Effector memory CD8-positive, alpha-beta T cell (primary cell): Measurements from ENCODE around the gene CCDC126.
"Not testable (repeated sequence)": the region's sequence is repeated elsewhere in the genome, so short reads cannot be mapped to it uniquely, and the experiment has no call there.

Experiments used
- ATAC-seq: fragments of 150-1000 bp; cut with Tn5 transposase; replicated peaks from 2 replicates; pipeline ENCODE4 v1.10.0; 2021; ENCODE audit warnings: mild to moderate bottlenecking, moderate library complexity
- DNase-seq, 3 experiments: peaks; one replicate each; pipeline ENCODE4 v3.0.0; 2021
- H3K27ac Mint-ChIP-seq, 2 donors: one replicate each; pipeline ENCODE4 v1.8.0; 2022; ENCODE audit warnings: mild to moderate bottlenecking in 2 of 2, mixed read lengths in 2 of 2, moderate library complexity in 2 of 2
- H3K27me3 Mint-ChIP-seq, 2 donors: one replicate each; pipeline ENCODE4 v1.8.0; 2022; ENCODE audit warnings: mixed read lengths in 2 of 2
- H3K36me3 Mint-ChIP-seq: one replicate; pipeline ENCODE4 v1.8.0; 2022; ENCODE audit warnings: mild to moderate bottlenecking, moderate library complexity, mixed read lengths; ENCODE audit not compliant: insufficient read depth
- H3K4me1 Mint-ChIP-seq, 2 donors: one replicate each; pipeline ENCODE4 v1.8.0; 2022; ENCODE audit warnings: low read depth in 2 of 2, mixed read lengths in 2 of 2
- H3K4me3 Mint-ChIP-seq, 2 donors: one replicate each; pipeline ENCODE4 v1.8.0; 2022; ENCODE audit warnings: mild to moderate bottlenecking in 2 of 2, mixed read lengths in 2 of 2, moderate library complexity in 2 of 2
- H3K9me3 Mint-ChIP-seq, 2 donors: one replicate each; pipeline ENCODE4 v1.8.0; 2022; ENCODE audit warnings: mixed read lengths in 2 of 2

Gene CCDC126

DNA sequence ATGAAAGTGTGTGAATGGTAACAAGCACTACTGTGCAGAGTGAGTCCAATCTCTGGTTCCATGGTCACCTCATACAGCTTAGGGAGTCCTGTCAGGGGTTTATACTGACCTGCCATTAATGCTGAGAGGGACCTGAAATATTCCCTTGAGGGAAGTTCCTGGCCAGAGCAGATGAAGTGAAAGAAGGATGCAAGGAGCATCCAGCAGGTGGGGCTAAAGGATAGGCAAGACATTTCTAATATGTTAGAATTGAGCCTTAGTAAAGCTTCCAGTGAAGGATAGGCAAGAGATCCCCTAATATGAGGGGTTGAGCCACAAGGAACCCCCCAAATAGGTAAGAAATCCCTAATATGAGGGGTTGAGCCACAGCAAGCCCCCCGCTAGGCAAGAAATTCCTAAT lies 57.3 kb downstream of the CCDC126 start:
- no peak overlapping the region for H3K4me3 Mint-ChIP-seq
- H3K27ac Mint-ChIP-seq = no peak overlapping the region
- ATAC-seq = no peak
- peaks cover 8% of the 10 kb centered on the region in 2 donors for H3K27me3 Mint-ChIP-seq
- no peaks in the 10 kb centered on the region for H3K4me1 Mint-ChIP-seq
- no peak for DNase-seq
- H3K36me3 Mint-ChIP-seq = no peaks in the 10 kb centered on the region
- peaks cover 10 to 35% of the 10 kb centered on the region in 2 donors for H3K9me3 Mint-ChIP-seq

DNA sequence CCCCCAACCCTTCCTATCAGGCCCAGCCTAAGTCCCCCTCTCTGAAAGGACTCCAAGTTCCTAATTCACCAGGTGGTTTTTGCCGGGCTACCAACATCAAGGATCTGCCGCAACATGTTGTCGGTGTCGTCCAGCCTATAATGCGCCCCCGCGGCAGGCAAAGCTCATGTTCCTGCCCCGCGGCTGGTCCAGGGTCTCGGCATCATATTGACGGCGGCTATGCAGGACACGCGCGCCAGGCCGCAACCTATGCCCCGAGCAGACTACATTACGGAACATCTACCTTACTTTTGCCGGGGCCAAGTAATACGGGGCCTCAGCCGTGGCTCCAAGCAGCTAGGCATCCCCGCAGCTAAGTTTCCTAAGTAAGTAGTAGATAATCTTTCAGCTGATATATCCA lies 58.3 kb downstream of the CCDC126 start:
- DNase-seq = no peak
- Mint-ChIP-seq H3K27ac (no peak overlapping the region), H3K9me3 (peaks cover 10 to 35% of the 10 kb centered on the region in 2 donors), H3K4me1 (no peaks in the 10 kb centered on the region), H3K27me3 (peaks cover 8% of the 10 kb centered on the region in 2 donors), H3K36me3 (no peaks in the 10 kb centered on the region), H3K4me3 (no peak overlapping the region)
- ATAC-seq = no peak

DNA sequence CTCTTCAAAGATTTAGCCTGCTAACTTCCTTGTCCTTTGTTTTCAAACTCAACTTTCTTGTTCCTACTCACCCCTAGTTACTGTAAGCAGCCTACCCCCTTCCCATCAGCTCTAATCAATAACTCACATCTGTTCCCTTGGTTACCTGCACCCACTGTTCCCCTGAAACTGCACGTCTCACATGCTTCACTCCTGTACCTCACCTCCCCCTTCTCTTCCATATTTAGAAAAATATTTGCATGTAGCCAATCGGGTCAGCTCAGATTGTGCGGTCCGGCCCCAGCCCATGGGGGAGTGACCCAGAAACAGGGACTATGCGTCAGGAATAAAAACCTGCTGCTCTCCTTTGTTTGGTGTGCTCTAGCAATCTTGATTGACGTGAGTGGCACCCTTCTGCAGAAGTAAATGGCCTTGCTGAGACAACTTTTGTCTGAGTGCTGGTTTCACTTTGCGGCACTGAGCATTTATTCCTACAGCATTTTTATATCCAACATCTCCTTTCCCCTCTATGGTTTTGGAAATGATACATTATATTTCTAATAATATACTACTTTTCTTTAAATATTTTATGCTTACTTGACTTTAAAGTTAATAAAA lies 61.7 kb downstream of the CCDC126 start:
- Mint-ChIP-seq H3K27ac (no peak overlapping the region), H3K27me3 (peaks cover 8 to 17% of the 10 kb centered on the region in 2 donors), H3K9me3 (peaks cover 8 to 28% of the 10 kb centered on the region in 2 donors), H3K4me1 (no peaks in the 10 kb centered on the region), H3K4me3 (no peak overlapping the region), H3K36me3 (no peaks in the 10 kb centered on the region)
- DNase-seq (no peak), ATAC-seq (no peak)

DNA sequence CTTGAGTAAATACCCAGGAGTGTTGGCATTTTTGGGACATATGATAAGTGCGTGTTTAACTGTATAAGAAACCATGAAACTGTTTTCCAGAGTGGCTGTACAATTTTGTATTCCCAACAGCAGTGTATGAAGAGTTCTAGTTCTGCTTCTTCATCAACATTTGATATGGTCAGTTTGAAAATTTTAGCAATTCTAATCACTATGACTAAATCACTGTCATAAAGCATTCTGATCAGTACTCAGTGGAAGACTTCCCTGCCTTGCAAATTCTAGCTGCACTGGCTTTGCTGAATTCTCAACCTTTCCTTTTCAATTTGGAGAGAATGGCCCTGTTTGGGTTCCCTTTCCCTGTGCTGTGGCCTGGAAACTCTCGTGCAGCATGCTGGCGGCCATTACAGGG lies 64.2 kb downstream of the CCDC126 start:
- Mint-ChIP-seq H3K27me3 (peaks cover 8 to 17% of the 10 kb centered on the region in 2 donors), H3K9me3 (peaks cover 5 to 16% of the 10 kb centered on the region in 2 donors), H3K27ac (no peak overlapping the region), H3K4me1 (no peaks in the 10 kb centered on the region), H3K4me3 (no peak overlapping the region), H3K36me3 (no peaks in the 10 kb centered on the region)
- ATAC-seq (no peak), DNase-seq (no peak)

DNA sequence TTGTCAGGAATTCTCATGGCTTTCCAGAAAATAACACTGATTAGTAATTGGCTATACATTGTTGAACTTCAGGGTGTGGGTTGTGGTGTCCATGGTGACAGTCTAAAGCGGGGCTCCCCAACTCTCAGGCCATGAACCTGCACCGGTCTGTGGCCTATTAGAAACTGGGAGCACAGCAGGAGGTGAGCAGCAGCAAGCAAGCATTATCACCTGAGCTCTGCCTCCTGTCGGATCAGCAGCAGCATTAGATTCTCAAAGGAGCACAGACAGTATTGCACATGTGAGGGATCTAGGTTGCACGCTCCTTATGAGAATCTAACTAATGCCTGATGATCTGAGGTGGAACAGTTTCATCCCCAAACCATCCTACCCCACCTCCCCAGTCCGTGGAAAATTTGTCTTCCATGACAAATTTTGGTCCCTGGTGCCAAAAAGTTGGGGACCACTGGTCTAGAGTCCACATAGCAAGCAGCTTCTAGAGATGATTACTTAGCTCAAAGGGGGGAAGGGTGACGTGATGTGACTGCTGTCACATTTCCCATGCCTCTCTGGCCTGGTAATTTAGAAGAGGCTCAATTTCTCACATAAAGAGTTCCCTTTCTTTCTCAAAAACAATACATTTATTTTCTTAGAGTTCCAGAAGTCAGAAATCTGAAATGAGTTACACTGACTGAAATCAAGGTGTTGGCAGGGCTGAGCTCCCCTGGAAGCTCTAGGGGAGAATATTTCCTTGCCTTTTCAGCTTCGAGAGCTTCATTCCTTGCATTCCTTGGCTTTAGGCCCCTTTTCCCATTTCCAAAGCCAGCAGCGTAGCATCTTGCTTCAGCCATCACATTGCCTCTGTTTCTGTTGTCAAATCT lies 65.2 kb downstream of the CCDC126 start:
- Mint-ChIP-seq H3K27me3 (peaks cover 3 to 11% of the 10 kb centered on the region in 2 donors), H3K27ac (no peak overlapping the region), H3K4me3 (no peak overlapping the region), H3K4me1 (no peaks in the 10 kb centered on the region), H3K36me3 (no peaks in the 10 kb centered on the region), H3K9me3 (peaks cover 5 to 10% of the 10 kb centered on the region in 2 donors)
- no peak for DNase-seq
- ATAC-seq = no peak

DNA sequence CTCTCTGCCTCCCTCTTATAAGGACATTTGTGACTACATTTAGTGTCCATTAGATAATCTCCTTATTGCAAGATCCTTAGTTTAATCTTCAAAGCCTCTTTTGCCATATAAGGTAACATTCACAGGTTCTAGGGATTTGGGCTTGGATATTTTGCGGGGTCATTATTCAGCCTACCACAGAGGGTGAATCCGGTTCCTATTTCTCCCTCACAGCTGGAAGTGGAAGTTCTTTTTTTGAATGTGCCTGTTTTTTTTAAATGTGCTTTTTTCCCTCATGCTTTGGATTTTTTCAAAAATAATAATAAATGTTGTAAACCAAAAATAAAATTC lies 65.8 kb downstream of the CCDC126 start:
- ATAC-seq = no peak
- no peak overlapping the region for H3K4me3 Mint-ChIP-seq
- peaks cover 0 to 8% of the 10 kb centered on the region in 2 donors for H3K27me3 Mint-ChIP-seq

DNA sequence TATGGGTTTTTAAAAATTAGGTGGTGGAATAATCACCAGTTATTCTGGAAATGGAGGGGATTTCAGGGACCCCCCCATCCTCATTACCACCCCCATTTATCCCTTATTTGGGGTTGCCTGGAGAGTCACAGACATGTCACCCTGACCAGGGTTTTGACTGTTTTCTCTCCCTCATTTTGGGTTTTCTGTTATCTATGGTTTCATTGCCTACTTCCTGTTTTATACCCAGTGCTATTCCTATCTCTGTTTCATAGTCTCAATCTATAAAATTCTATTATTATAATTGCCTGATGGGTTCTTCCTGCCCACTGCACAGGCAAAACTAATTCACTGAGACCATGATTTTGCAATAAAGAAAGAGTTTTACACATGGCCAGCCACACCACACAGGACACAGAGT lies 66.9 kb downstream of the CCDC126 start:
- no peaks in the 10 kb centered on the region for H3K36me3 Mint-ChIP-seq
- no peaks in the 10 kb centered on the region for H3K4me1 Mint-ChIP-seq
- H3K4me3 Mint-ChIP-seq = no peak overlapping the region
- no peak overlapping the region for H3K27ac Mint-ChIP-seq
- ATAC-seq (no peak), DNase-seq (no peak)
- H3K9me3 Mint-ChIP-seq = peaks cover 1 to 2% of the 10 kb centered on the region in 2 donors
- peaks cover 0 to 8% of the 10 kb centered on the region in 2 donors for H3K27me3 Mint-ChIP-seq

More for the DNA sequence above, 65.8 kb downstream of the CCDC126 start:
- Mint-ChIP-seq H3K27ac (no peak overlapping the region), H3K9me3 (peaks cover 5 to 6% of the 10 kb centered on the region in 2 donors), H3K36me3 (no peaks in the 10 kb centered on the region), H3K4me1 (no peaks in the 10 kb centered on the region)
- DNase-seq = no peak

DNA sequence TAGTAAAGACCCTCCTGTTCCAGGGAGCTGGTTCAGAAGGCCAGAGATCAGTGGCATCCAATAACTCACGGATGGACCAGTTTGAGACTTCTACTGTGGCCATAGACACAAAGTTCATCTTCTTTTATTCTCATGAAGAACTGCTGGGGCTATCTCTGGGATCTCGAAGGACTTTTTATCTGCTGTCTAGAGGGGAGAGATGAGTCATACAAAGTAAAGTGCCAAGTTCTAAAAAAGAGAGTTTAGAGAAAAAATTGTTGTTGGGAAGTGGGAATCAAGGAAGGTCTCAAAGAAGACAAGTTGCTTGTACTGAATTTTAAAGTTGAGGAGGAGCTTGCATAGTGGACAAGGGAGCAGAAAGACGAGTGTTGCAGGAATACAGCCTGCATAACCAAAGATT lies 74.9 kb downstream of the CCDC126 start:
- DNase-seq (no peak), ATAC-seq (no peak)
- Mint-ChIP-seq H3K27ac (no peak overlapping the region), H3K27me3 (peaks cover 17 to 23% of the 10 kb centered on the region in 2 donors), H3K4me1 (no peaks in the 10 kb centered on the region), H3K4me3 (no peak overlapping the region), H3K9me3 (no peaks in the 10 kb centered on the region), H3K36me3 (no peaks in the 10 kb centered on the region)

DNA sequence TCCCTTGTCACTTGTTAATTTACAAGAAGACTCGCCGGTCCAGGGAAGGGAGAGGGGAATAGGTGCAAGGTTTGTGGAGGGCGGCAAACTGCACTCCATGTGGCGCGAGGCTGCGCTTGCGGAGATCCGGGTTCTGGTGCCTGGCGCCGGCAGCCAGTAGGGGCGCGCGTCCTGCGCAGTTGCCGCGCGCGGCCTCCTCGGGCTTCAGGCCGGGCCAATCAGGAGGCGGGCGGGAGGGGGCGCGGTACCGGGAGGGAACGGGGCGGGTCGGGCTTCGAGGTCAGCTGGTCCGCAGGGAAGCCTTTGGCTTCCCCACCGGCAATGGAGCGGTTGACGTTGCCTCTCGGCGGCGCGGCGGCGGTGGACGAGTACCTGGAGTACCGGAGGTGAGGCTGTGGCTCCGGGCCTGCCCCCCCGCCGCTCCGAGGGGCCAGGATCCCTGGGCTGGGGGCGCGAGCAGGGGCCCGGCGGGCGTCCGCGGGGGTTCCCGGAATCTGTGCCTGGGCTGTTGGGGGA lies 82.8 kb downstream of the CCDC126 start, which contains the start of gene FAM221A:
FAM221A (plus strand) TSS at position 302 of the 516 bp plus-strand sequence; CDS start at position 322, 20 bp downstream.
- Mint-ChIP-seq H3K27ac (peak within 1 kb of the TSS; percentile 58 to 78), H3K36me3 (no peaks in the 10 kb centered on the region)
- ATAC-seq = peak; percentile 95

DNA sequence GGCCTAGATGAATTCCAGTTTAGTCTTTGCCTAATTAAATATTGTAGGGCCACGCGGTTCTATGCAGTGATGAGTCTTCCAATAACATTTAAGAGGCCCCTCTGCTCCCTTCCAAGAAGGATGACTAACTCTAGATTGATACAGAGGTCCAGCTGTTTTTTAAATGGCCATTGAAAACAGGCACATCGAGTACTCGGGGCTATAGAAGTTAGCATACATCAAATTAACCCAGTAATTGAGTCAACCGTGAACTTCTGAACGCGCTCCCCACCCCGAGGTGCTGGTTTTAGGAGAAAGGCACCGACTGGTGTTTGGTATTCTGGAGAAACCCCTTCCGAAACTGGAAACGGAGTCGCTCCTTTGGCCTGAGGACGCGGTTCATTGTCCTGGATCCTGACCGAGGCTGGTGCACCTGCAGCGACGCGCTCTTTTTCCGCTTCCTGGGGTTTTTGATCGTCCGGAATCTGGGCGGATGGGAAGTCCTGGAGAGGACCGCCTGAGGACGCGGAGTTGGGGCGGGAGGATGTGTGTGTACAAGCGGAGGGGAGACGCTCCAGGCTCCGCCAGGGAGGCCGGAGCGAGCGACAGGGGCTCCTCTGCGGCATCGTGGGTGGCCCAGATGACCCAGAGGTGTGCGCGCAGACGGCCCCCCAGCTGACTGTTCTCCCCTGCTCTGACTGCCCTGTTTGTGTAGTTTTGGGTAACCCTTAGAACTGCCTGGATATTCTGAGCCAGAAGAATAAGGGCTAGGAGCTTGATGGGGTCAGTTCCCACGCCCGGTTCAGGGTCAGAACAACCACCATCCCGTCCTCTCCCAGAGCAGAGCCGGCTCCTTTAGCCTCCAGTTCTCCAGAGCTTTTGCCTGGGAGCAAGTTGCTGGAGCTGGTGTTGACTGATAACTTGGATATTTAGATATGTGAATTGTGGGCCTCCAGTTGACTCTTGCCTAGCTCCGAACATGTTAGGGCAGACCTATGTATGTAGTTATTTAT lies 83.5 kb downstream of the CCDC126 start:
- H3K4me1 Mint-ChIP-seq = peaks cover 8 to 10% of the 10 kb centered on the region in 2 donors
- peak overlapping the region; percentile 89 to 93 for H3K4me3 Mint-ChIP-seq
- H3K27ac Mint-ChIP-seq = peak overlapping the region; percentile 58 to 78
- no peaks in the 10 kb centered on the region for H3K36me3 Mint-ChIP-seq
- H3K27me3 Mint-ChIP-seq = no peaks in the 10 kb centered on the region
- ATAC-seq (peak; percentile 36), DNase-seq (peak; percentile 8 to 21 (median 19))
- no peaks in the 10 kb centered on the region for H3K9me3 Mint-ChIP-seq

More for the DNA sequence above, 82.8 kb downstream of the CCDC126 start, which contains the start of gene FAM221A:
- peaks cover 0 to 5% of the 10 kb centered on the region in 2 donors for H3K27me3 Mint-ChIP-seq
- peaks cover 8 to 10% of the 10 kb centered on the region in 2 donors for H3K4me1 Mint-ChIP-seq
- H3K4me3 Mint-ChIP-seq = peak within 1 kb of the TSS; percentile 89 to 93
- DNase-seq = peak; percentile 60 to 70 (median 67)
- no peaks in the 10 kb centered on the region for H3K9me3 Mint-ChIP-seq

DNA sequence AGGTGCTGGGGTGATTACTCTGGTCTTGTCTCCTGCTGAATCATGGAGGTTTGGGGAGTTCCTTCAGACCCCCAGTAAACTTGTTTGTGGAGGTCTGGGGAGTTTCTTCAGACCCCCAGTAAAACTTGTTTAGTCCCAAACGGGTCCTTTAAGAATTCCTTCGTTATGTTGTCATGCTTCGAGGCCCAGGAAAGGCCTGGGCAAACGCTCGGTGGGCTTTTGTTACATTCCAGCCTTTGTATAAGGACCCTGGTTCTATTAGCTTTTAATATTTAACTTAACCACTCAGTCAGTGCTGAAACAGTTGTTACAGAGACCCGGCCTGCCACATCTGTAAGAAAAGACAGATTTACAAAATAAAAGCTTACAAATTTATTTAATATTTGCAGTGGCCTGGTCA lies 86.9 kb downstream of the CCDC126 start:
- H3K27me3 Mint-ChIP-seq, H3K4me1 Mint-ChIP-seq, H3K9me3 Mint-ChIP-seq, DNase-seq, ATAC-seq, H3K36me3 Mint-ChIP-seq, H3K4me3 Mint-ChIP-seq, H3K27ac Mint-ChIP-seq: not testable (repeated sequence)

DNA sequence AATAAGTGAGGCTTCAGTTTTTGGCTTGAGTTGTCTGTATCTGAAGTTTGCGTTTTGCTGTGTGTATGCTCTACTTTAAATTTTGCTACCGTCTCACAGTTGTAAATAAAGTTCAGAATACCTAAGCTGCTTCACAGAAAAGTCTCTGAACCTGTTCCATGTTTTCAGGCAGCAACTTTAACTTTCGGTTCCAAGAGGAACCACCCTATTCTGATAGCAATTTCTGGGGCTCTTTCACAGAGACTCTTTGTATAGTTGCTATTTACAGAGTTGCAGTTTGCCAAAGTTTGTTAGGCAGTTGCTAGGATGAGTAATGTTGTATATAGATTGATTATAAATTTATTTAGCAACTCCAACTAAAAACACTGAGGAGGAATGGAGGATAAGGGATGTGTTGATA lies 88.5 kb downstream of the CCDC126 start:
- no peaks in the 10 kb centered on the region for H3K9me3 Mint-ChIP-seq
- H3K4me3 Mint-ChIP-seq = no peak overlapping the region
- DNase-seq (no peak), ATAC-seq (no peak)
- peaks cover 14% of the 10 kb centered on the region for H3K36me3 Mint-ChIP-seq
- no peaks in the 10 kb centered on the region for H3K27me3 Mint-ChIP-seq
- peaks cover under 1 to 7% of the 10 kb centered on the region in 2 donors for H3K4me1 Mint-ChIP-seq
- no peak overlapping the region for H3K27ac Mint-ChIP-seq

DNA sequence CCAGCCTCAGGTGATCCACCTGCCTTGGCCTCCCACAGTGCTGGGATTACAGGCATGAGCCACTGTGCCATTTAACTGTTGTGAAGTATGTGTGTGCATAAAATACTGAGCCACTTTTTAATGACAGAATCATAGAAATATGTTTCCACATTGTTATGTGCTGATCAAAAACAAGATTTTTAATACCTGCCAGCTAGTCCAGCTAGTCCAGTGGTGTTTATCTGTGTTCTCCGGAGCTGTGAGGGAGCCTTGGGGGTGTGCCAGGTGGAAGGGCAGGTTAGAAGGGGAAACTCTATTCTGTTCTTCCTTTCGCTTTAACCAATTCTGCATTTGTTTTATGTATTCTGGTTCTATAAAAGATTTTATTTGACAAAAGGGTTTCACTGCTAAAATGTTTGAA lies 89.8 kb downstream of the CCDC126 start:
- Mint-ChIP-seq H3K27me3 (no peaks in the 10 kb centered on the region), H3K36me3 (peaks cover 23% of the 10 kb centered on the region), H3K4me1 (peaks cover 0 to 3% of the 10 kb centered on the region in 2 donors), H3K9me3 (no peaks in the 10 kb centered on the region), H3K27ac (peak overlapping the region; percentile 41 to 56), H3K4me3 (no peak overlapping the region)
- DNase-seq = no peak
- ATAC-seq = no peak
